GM12878 (cell line): ENCODE measurements around the gene RUNDC1. TPM values are rescaled to one million over a fixed set of nuclear protein-coding genes. Genes with fewer than 3 reads are reported as not detected.

Experiments
- BCL11A ChIP-seq: IDR thresholded peaks from 2 replicates; pipeline ENCODE4 v1.6.1; 2011; ENCODE audit warnings: low read depth, low read length
- BMI1 ChIP-seq: fragments of 450-650 bp; IDR thresholded peaks from 2 replicates; pipeline ENCODE4 v1.6.1; 2016; ENCODE audit warnings: mild to moderate bottlenecking, moderate library complexity, borderline replicate concordance
- CREM ChIP-seq: IDR thresholded peaks from 2 replicates; pipeline ENCODE4 v1.6.1; 2014; ENCODE audit warnings: antibody characterized with exemption, low read depth
- GATAD2B ChIP-seq: fragments of 450-650 bp; conservative IDR thresholded peaks from 2 replicates; pipeline ENCODE4 v1.6.1; 2017; ENCODE audit warnings: low read depth, mild to moderate bottlenecking, moderate library complexity
- IRF3 ChIP-seq: fragments of 450-650 bp; IDR thresholded peaks from 2 replicates; pipeline ENCODE4 v1.6.1; 2014; ENCODE audit warnings: mild to moderate bottlenecking
- JUND ChIP-seq: IDR thresholded peaks from 2 replicates; pipeline ENCODE4 v1.6.1; 2012; ENCODE audit warnings: low read depth, mild to moderate bottlenecking, low read length, improper control_type of control experiment, moderate library complexity
- MEF2A ChIP-seq: IDR thresholded peaks from 2 replicates; pipeline ENCODE4 v1.6.1; 2011; ENCODE audit warnings: low read depth, mild to moderate bottlenecking, low read length, moderate library complexity; ENCODE audit not compliant: insufficient read depth
- NFIC ChIP-seq: IDR thresholded peaks from 2 replicates; pipeline ENCODE4 v1.6.1; 2012; ENCODE audit warnings: low read depth, mild to moderate bottlenecking, inconsistent platforms, low read length, moderate library complexity
- NRF1 ChIP-seq: conservative IDR thresholded peaks from 2 replicates; pipeline ENCODE4 v1.6.1; 2011; ENCODE audit warnings: mild to moderate bottlenecking, low read depth, low read length, improper control_type of control experiment
- RUNX3 ChIP-seq: IDR thresholded peaks from 2 replicates; pipeline ENCODE4 v1.6.1; 2012; ENCODE audit warnings: low read length, inconsistent platforms
- YY1 ChIP-seq: IDR thresholded peaks from 2 replicates; pipeline ENCODE4 v1.6.1; 2011; ENCODE audit warnings: low read depth, mild to moderate bottlenecking, low read length
- ZBTB33 ChIP-seq: fragments of 450-650 bp; IDR thresholded peaks from 2 replicates; pipeline ENCODE4 v1.6.1; 2017; ENCODE audit warnings: mild to moderate bottlenecking
- ZNF274 ChIP-seq: IDR thresholded peaks from one replicate; pipeline ENCODE4 v1.8.0; 2011; ENCODE audit not compliant: insufficient read length, insufficient read depth
- ZNF687 ChIP-seq: fragments of 450-650 bp; IDR thresholded peaks from 2 replicates; pipeline ENCODE4 v1.6.1; 2017; ENCODE audit warnings: mild to moderate bottlenecking, moderate library complexity
- polyA plus RNA-seq, 11 experiments: library from polyadenylated mRNA; depleted of rRNA in 4 of 11; unstranded in 6 of 11; stranded (reverse) in 5 of 11; fragments of >200 nt; fragmentation: Nextera tagmentation in 4 of 11; fragmentation: Illumina TruSeq in 1 of 11; extraction: Ambion mirVana in 4 of 11; extraction: Trizol in 1 of 11; gene quantifications; 1 replicate in 1 of 11; 2 replicates in 10 of 11; pipeline versions ENCODE4 v1.2.1 to v1.2.3, GENCODE V29; 2011 to 2016; ENCODE audit warnings: inconsistent platforms in 2 of 11, missing spikeins in 2 of 11, low read depth in 1 of 11
- total RNA-seq, 4 experiments: library from RNA; depleted of rRNA in 3 of 4; stranded (reverse); fragments of >200 nt in 3 of 4; fragmentation: Illumina TruSeq in 1 of 4; extraction: Trizol in 1 of 4; gene quantifications; 2 replicates each; pipeline versions ENCODE4 v1.2.1 to v1.2.3, GENCODE V29; 2013 to 2021
- TF ChIP-seq, protein P1 (sequence below): IDR thresholded peaks from 2 replicates; pipeline ENCODE4 v1.6.1; 2012; ENCODE audit warnings: low read depth, low read length, improper control_type of control experiment
- TF ChIP-seq, protein P2 (sequence below): fragments of 450-650 bp; formaldehyde crosslinking; IDR thresholded peaks from 2 replicates; pipeline ENCODE4 v1.4.0; 2022; ENCODE audit warnings: mild to moderate bottlenecking, moderate library complexity

Gene RUNDC1
- total and polyA plus RNA-seq, 10 of the 15 experiments (the other 5 are each of a cell fraction or from before 2014, with no cell fraction given): 2.9 to 15.6 (median 8.2) TPM

- TF ChIP-seq BMI1 (peak; percentile 95), RUNX3 (peak; percentile 49; the same call in 1 of the 2 replicates), CREM (no peak), BCL11A (no peak), ZBTB33 (no peak), YY1 (no peak), MEF2A (no peak), IRF3 (no peak), NFIC (no peak), ZNF274 (no peak), GATAD2B (peak; percentile 55; the same call in 1 of the 2 replicates), NRF1 (no peak), JUND (no peak), ZNF687 (no peak)
- TF ChIP-seq, protein P1, sequence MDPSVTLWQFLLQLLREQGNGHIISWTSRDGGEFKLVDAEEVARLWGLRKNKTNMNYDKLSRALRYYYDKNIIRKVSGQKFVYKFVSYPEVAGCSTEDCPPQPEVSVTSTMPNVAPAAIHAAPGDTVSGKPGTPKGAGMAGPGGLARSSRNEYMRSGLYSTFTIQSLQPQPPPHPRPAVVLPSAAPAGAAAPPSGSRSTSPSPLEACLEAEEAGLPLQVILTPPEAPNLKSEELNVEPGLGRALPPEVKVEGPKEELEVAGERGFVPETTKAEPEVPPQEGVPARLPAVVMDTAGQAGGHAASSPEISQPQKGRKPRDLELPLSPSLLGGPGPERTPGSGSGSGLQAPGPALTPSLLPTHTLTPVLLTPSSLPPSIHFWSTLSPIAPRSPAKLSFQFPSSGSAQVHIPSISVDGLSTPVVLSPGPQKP: no peak
- TF ChIP-seq, protein P2, sequence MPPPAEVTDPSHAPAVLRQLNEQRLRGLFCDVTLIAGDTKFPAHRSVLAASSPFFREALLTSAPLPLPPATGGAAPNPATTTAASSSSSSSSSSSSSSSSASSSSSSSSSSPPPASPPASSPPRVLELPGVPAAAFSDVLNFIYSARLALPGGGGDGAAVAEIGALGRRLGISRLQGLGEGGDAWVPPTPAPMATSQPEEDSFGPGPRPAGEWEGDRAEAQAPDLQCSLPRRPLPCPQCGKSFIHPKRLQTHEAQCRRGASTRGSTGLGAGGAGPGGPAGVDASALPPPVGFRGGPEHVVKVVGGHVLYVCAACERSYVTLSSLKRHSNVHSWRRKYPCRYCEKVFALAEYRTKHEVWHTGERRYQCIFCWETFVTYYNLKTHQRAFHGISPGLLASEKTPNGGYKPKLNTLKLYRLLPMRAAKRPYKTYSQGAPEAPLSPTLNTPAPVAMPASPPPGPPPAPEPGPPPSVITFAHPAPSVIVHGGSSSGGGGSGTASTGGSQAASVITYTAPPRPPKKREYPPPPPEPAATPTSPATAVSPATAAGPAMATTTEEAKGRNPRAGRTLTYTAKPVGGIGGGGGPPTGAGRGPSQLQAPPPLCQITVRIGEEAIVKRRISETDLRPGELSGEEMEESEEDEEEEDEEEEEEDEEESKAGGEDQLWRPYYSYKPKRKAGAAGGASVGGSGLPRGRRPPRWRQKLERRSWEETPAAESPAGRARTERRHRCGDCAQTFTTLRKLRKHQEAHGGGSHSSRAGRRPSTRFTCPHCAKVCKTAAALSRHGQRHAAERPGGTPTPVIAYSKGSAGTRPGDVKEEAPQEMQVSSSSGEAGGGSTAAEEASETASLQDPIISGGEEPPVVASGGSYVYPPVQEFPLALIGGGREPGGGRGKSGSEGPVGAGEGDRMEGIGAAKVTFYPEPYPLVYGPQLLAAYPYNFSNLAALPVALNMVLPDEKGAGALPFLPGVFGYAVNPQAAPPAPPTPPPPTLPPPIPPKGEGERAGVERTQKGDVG (CRISPR knock-in tag): no peak
Observed at GRCh38 chr17:43024407-43025289, 44.3 kb downstream of the RUNDC1 start, which contains the start of gene RND2 (continued).
